ENCODE measurements around the gene PDZD7. TPM values are rescaled to one million over a fixed set of nuclear protein-coding genes. Genes with fewer than 3 reads are reported as not detected.
A peak's percentile ranks its signal among the peaks of the same experiment; 100 is the strongest.

The PDZD7 gene
- polyA plus RNA-seq, 1 experiment: 0.86 TPM

DNA sequence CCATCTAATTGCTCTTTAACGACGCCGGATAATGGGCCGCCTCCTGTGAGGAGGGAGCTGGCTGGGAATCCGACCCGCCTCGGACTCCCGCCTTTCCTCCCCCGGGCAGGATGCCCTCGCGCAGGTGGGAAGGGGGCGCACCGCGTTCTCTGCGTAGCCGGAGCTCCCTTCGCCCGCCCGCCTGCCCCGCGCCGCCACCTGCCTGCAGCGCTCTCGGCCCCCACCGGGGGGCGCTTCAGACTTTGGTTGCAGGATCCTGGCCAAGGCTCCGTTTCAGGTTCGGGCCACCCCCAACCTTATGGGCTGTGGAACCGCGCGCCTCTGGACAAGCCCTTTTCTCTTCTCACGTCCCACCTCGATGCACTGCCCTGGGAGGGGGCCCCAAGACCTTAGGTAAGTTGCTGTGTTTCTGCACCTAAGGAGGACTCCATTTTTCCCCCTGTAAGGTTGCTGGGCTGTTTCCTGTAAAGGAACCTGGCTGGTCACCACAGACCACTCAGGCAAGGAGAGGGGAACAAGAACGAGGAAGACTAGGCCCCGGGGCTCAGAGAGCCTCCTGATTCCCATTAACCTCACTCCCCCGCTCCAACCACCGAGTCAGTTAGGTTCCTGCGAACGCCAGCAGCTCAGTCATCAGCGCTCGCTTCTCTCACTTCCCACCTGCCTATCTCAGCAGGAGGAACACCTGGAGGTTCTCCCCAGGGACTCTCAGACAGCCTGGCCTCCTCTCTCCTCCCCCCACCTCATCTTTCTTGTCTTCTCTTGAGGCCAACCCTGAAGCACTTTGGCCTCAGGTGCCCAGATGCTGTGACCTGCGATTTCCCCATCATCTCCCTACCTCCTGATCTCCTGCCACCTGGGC lies 19.5 kb upstream of the PDZD7 start:
- H3K27me3 ChIP-seq (ENCODE audit: control insufficient read depth, insufficient read depth, low read length): peaks cover 12% of the 10 kb centered on the region
- peak overlapping the region; percentile 18 for H3K4me3 ChIP-seq (ENCODE audit: low read depth, low read length)
- ChIA-PET POLR2A (interaction anchor here (0.6 kb wide), 1 partner anchor 11 kb away, joined by 3 read pairs; the partner anchor contains the start of gene KAZALD1), CTCF (interaction anchor here (0.6 to 27.0 kb wide), 18 partner anchors 4 to 799 kb away, joined by 3 to 676 read pairs (median 4); partner anchors contain the start of genes KAZALD1, PDZD7 and SFXN3)
- no peak for DNase-seq (ENCODE audit: low read depth)
- TF ChIP-seq, protein P1, sequence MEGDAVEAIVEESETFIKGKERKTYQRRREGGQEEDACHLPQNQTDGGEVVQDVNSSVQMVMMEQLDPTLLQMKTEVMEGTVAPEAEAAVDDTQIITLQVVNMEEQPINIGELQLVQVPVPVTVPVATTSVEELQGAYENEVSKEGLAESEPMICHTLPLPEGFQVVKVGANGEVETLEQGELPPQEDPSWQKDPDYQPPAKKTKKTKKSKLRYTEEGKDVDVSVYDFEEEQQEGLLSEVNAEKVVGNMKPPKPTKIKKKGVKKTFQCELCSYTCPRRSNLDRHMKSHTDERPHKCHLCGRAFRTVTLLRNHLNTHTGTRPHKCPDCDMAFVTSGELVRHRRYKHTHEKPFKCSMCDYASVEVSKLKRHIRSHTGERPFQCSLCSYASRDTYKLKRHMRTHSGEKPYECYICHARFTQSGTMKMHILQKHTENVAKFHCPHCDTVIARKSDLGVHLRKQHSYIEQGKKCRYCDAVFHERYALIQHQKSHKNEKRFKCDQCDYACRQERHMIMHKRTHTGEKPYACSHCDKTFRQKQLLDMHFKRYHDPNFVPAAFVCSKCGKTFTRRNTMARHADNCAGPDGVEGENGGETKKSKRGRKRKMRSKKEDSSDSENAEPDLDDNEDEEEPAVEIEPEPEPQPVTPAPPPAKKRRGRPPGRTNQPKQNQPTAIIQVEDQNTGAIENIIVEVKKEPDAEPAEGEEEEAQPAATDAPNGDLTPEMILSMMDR (IDR thresholded peaks at IDR 0.05; ENCODE audit: insufficient read depth, low read depth, low read length): peak; percentile 88
- no peaks in the 10 kb centered on the region for H3K36me3 ChIP-seq (ENCODE audit: control insufficient read depth, insufficient read depth, low read length)

DNA sequence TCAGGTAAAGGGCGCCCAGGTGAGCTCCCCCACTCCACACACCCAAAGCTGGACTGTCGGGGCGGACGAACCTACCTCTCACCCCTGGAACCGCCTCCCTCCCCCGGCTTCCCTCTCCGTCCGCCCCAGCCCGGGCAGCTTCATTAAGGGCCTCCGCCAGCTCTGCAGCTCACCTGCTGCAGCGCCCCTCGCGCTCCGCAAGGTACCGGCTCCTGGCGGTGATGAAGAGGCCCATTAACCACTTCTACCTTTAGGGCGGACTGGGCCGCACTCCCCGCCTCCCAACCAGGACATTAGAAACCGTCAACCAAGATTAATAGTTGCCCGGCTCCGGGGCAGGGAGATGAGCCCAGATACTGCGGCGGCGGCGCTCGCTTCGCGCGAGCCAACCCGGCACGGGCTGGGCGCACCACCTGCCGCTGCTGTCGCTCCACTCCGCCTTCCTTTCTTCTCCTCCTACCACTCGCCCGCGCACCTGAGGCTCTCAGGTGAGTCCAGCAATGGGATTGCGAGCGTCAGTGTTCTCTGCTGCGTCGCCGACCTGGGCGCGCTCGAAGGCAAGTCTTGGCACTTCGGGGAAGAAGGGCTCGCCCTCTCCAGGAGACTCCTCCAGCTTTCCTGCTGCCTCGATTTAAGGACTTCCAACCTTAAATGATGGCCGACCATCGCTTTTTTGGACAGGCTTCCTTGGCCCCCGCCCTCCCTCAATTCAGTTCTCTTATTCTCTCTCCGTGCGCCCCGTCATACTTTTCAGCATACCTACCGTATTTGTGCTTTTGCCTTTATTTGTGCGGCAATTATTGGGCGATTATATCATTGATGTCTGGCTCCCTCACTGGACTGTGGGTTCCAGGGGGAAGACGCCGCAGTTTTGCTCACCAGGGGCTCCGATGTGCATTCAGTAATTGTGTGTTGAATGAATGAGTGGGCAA lies 17.3 kb upstream of the PDZD7 start:
- peaks cover 12% of the 10 kb centered on the region for H3K27me3 ChIP-seq (ENCODE audit: control insufficient read depth, insufficient read depth, low read length)
- ChIA-PET POLR2A (no interaction called here), CTCF (interaction anchor here (0.6 to 27.0 kb wide), 3 partner anchors 14 to 108 kb away, joined by 3 to 676 read pairs (median 5); partner anchors contain the start of gene KAZALD1)

DNA sequence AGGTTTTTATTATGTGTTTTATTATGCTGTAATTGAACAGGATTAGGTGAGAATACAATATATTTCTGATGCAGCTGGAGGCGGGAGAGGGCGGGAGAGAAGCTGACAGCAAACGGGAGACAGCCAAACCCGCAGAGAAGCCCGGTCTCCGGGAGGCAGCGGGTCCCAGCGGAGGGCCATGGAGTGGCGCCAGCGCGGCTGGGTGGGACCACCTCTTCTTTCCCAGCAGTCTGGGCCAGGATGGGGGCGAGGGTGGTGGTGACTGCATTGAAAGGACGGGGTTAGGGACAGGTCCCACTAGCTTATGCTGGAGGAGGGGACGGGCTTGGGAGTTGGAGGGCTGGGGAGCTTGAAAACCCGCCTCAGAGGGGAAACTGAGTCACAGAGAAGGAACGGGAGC lies 16.3 kb upstream of the PDZD7 start:
- POLR2A ChIA-PET: no interaction called here
- no peaks in the 10 kb centered on the region for H3K36me3 ChIP-seq (ENCODE audit: control insufficient read depth, insufficient read depth, low read length)
- DNase-seq (ENCODE audit: low read depth): no peak
- CTCF ChIA-PET: interaction anchor here (0.6 to 27.0 kb wide), 9 partner anchors 13 to 556 kb away, joined by 3 to 676 read pairs (median 4); partner anchors contain the start of gene KAZALD1
- peaks cover 12% of the 10 kb centered on the region for H3K27me3 ChIP-seq (ENCODE audit: control insufficient read depth, insufficient read depth, low read length)
- TF ChIP-seq, protein P1 (IDR thresholded peaks at IDR 0.05; ENCODE audit: insufficient read depth, low read depth, low read length): no peak
- no peak overlapping the region for H3K4me3 ChIP-seq (ENCODE audit: low read depth, low read length)

More for the DNA sequence above, 17.3 kb upstream of the PDZD7 start:
- H3K4me3 ChIP-seq (ENCODE audit: low read depth, low read length): no peak overlapping the region
- no peaks in the 10 kb centered on the region for H3K36me3 ChIP-seq (ENCODE audit: control insufficient read depth, insufficient read depth, low read length)
- TF ChIP-seq, protein P1 (IDR thresholded peaks at IDR 0.05; ENCODE audit: insufficient read depth, low read depth, low read length): no peak
- no peak for DNase-seq (ENCODE audit: low read depth)

DNA sequence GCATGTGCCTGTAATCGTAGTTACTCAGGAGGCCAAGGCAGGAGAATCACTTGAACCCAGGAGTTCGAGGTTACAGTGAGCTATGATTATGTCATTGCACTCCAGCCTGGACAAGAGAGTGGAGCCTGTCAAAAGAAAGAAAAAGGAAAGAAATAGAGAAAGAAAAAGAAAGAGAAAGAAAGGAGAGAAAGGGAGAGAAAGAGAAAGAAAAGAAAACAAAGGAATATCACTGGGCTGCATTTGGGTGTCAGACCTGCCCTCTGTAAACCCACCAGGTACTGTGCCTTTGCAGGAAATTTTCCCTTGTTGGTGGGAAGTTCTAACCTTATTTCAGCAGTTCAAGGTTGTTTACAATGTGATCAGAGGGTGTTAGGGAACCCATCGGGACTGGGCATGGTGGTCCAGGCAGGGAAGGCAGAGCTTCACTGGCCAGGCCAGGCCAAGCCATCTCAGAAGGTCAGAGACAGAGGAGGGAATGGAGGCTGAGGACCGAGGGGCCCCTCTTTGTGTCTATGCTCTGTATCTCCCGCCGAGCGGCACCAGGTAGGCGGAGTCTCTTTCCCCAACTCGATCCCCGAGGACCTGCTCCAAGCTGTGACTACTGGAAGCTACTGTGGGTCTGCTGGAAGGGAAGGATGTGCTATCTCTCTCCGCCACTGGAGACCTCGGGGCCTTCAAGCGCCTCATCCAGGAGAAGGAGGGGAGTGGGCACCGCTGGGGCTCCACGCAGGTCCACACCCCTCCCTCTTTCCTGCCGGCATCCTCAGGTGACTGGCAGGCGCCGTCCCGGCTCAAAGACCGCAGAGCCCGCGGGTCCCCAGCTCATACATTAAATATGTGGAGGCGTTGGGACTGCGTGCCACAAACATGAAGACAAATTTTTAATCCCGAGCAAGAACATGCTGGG lies 15.7 kb upstream of the PDZD7 start:
- TF ChIP-seq, protein P1 (IDR thresholded peaks at IDR 0.05; ENCODE audit: insufficient read depth, low read depth, low read length): no peak
- CTCF ChIA-PET: interaction anchor here (0.6 to 27.0 kb wide), 10 partner anchors 10 to 556 kb away, joined by 3 to 676 read pairs (median 4); partner anchors contain the start of gene KAZALD1
- H3K36me3 ChIP-seq (ENCODE audit: control insufficient read depth, insufficient read depth, low read length): no peaks in the 10 kb centered on the region
- POLR2A ChIA-PET: no interaction called here
- no peak overlapping the region for H3K4me3 ChIP-seq (ENCODE audit: low read depth, low read length)
- DNase-seq (ENCODE audit: low read depth): no peak
- H3K27me3 ChIP-seq (ENCODE audit: control insufficient read depth, insufficient read depth, low read length): peaks cover 12% of the 10 kb centered on the region

Measured in BJ (cell line).